ENCODE measurements around the gene HMGB3. TPM values are rescaled to one million over a fixed set of nuclear protein-coding genes. Genes with fewer than 3 reads are reported as not detected.

The HMGB3 gene
- polyA plus RNA-seq, 1 donor = 55.0 TPM

Other genes starting within 250 kb of the HMGB3 start
- gene CD99L2, start 84.7 kb upstream of the HMGB3 start, polyA plus RNA-seq = 21.7 TPM
- not detected for gene GPR50, start 193.2 kb downstream of the HMGB3 start, polyA plus RNA-seq